NCI-H2171 (cell line): Measurements from ENCODE around the gene LUC7L.
"Not testable (repeated sequence)": the region's sequence is repeated elsewhere in the genome, so short reads cannot be mapped to it uniquely, and the experiment has no call there.

Experiments used
- DNase-seq: peaks from one replicate; lab custom pipeline; 2025; lab: John Stamatoyannopoulos, UW

LUC7L gene

DNA sequence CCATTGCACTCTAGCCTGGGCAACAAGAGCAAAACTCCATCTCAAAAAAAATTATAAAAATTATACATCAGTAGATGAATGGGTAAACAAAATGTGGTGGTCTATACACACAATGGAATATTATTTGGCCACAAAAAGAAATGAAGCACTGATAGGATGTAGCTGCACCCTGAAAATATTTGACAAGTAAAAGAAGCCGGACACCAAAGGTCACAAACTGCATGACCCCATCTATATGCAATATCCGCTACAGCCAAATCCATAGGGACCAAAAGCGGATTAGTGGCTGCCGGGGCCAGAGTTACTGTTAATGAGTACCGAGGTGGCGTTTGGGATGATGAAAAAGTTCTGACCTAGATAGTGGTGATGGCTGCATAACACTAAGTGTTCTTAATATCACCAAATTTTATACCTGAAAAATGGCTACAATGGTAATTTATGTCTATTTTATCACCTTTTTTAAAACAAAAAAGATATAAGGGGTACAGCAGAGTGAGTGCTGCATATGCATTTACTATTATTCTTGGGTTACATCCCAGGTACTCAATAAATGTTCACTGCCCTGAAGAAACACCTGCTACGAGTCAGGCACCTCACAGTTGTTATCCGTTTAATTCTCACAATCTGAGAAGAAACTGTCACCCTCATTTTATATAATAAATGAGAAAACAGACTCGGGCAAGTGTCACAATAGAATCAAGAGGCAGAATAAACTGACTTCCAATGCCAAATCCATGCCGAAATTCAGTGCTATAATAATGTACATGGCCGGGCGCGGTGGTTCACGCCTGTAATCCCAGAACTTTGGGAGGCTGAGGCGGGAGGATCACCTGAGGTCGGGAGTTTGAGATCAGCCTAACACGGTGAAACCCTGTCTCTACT lies 49.8 kb downstream of the LUC7L start:
- no peak for DNase-seq

DNA sequence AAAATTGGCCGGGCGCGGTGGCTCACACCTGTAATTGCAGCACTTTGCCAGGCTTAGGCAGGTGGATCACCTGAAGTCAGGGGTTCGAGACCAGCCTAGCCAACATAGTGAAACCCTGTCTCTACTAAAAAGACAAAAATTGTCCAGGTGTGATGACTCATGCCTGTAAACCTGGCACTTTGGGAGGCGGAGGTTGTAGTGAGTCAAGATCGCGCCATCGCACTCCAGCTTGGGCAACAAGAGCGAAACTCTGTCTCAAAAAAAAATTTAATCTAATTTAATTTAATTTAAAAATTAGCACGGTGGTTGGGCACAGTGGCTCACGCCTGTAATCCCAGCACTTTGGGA lies 50.6 kb downstream of the LUC7L start:
- DNase-seq: no peak

DNA sequence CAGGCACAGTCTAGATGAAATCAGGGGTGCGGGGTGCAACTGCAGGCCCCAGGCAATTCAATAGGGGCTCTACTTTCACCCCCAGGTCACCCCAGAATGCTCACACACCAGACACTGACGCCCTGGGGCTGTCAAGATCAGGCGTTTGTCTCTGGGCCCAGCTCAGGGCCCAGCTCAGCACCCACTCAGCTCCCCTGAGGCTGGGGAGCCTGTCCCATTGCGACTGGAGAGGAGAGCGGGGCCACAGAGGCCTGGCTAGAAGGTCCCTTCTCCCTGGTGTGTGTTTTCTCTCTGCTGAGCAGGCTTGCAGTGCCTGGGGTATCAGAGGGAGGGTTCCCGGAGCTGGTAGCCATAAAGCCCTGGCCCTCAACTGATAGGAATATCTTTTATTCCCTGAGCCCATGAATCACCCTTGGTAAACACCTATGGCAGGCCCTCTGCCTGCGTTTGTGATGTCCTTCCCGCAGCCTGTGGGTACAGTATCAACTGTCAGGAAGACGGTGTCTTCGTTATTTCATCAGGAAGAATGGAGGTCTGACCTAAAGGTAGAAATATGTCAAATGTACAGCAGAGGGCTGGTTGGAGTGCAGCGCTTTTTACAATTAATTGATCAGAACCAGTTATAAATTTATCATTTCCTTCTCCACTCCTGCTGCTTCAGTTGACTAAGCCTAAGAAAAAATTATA lies 51.1 kb downstream of the LUC7L start:
- DNase-seq: no peak

DNA sequence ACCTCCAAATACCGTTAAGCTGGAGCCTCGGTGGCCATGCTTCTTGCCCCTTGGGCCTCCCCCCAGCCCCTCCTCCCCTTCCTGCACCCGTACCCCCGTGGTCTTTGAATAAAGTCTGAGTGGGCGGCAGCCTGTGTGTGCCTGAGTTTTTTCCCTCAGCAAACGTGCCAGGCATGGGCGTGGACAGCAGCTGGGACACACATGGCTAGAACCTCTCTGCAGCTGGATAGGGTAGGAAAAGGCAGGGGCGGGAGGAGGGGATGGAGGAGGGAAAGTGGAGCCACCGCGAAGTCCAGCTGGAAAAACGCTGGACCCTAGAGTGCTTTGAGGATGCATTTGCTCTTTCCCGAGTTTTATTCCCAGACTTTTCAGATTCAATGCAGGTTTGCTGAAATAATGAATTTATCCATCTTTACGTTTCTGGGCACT lies 51.8 kb downstream of the LUC7L start:
- DNase-seq: no peak

DNA sequence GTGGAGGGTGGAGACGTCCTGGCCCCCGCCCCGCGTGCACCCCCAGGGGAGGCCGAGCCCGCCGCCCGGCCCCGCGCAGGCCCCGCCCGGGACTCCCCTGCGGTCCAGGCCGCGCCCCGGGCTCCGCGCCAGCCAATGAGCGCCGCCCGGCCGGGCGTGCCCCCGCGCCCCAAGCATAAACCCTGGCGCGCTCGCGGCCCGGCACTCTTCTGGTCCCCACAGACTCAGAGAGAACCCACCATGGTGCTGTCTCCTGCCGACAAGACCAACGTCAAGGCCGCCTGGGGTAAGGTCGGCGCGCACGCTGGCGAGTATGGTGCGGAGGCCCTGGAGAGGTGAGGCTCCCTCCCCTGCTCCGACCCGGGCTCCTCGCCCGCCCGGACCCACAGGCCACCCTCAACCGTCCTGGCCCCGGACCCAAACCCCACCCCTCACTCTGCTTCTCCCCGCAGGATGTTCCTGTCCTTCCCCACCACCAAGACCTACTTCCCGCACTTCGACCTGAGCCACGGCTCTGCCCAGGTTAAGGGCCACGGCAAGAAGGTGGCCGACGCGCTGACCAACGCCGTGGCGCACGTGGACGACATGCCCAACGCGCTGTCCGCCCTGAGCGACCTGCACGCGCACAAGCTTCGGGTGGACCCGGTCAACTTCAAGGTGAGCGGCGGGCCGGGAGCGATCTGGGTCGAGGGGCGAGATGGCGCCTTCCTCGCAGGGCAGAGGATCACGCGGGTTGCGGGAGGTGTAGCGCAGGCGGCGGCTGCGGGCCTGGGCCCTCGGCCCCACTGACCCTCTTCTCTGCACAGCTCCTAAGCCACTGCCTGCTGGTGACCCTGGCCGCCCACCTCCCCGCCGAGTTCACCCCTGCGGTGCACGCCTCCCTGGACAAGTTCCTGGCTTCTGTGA lies 52.5 kb downstream of the LUC7L start, which contains the start of gene HBA1:
Gene HBA1, plus strand, starts transcription at position 204 of the 906 bp plus-strand sequence. Its CDS starts 37 bp downstream, at position 241.
- DNase-seq: not testable (repeated sequence)

DNA sequence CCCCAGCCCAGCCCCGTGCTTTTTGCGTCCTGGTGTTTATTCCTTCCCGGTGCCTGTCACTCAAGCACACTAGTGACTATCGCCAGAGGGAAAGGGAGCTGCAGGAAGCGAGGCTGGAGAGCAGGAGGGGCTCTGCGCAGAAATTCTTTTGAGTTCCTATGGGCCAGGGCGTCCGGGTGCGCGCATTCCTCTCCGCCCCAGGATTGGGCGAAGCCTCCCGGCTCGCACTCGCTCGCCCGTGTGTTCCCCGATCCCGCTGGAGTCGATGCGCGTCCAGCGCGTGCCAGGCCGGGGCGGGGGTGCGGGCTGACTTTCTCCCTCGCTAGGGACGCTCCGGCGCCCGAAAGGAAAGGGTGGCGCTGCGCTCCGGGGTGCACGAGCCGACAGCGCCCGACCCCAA lies 53.2 kb downstream of the LUC7L start:
- not testable (repeated sequence) for DNase-seq

DNA sequence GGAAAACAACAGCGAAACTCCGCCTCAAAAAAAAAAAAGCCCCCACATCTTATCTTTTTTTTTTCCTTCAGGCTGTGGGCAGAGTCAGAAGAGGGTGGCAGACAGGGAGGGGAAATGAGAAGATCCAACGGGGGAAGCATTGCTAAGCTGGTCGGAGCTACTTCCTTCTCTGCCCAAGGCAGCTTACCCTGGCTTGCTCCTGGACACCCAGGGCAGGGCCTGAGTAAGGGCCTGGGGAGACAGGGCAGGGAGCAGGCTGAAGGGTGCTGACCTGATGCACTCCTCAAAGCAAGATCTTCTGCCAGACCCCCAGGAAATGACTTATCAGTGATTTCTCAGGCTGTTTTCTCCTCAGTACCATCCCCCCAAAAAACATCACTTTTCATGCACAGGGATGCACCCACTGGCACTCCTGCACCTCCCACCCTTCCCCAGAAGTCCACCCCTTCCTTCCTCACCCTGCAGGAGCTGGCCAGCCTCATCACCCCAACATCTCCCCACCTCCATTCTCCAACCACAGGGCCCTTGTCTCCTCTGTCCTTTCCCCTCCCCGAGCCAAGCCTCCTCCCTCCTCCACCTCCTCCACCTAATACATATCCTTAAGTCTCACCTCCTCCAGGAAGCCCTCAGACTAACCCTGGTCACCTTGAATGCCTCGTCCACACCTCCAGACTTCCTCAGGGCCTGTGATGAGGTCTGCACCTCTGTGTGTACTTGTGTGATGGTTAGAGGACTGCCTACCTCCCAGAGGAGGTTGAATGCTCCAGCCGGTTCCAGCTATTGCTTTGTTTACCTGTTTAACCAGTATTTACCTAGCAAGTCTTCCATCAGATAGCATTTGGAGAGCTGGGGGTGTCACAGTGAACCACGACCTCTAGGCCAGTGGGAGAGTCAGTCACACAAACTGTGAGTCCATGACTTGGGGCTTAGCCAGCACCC lies 54.0 kb downstream of the LUC7L start:
- DNase-seq: no peak

DNA sequence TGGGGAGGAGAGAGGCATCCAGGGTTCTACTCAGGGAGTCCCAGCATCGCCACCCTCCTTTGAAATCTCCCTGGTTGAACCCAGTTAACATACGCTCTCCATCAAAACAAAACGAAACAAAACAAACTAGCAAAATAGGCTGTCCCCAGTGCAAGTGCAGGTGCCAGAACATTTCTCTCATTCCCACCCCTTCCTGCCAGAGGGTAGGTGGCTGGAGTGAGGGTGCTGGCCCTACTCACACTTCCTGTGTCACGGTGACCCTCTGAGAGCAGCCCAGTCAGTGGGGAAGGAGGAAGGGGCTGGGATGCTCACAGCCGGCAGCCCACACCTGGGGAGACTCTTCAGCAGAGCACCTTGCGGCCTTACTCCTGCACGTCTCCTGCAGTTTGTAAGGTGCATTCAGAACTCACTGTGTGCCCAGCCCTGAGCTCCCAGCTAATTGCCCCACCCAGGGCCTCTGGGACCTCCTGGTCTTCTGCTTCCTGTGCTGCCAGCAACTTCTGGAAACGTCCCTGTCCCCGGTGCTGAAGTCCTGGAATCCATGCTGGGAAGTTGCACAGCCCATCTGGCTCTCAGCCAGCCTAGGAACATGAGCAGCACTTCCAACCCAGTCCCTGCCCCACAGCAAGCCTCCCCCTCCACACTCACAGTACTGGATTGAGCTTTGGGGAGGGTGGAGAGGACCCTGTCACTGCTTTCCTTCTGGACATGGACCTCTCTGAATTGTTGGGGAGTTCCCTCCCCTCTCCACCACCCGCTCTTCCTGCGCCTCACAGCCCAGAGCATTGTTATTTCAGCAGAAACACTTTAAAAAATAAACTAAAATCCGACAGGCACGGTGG lies 55.1 kb downstream of the LUC7L start:
- not testable (repeated sequence) for DNase-seq

DNA sequence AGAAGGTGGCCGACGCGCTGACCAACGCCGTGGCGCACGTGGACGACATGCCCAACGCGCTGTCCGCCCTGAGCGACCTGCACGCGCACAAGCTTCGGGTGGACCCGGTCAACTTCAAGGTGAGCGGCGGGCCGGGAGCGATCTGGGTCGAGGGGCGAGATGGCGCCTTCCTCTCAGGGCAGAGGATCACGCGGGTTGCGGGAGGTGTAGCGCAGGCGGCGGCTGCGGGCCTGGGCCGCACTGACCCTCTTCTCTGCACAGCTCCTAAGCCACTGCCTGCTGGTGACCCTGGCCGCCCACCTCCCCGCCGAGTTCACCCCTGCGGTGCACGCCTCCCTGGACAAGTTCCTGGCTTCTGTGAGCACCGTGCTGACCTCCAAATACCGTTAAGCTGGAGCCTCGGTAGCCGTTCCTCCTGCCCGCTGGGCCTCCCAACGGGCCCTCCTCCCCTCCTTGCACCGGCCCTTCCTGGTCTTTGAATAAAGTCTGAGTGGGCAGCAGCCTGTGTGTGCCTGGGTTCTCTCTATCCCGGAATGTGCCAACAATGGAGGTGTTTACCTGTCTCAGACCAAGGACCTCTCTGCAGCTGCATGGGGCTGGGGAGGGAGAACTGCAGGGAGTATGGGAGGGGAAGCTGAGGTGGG lies 55.9 kb downstream of the LUC7L start:
- not testable (repeated sequence) for DNase-seq

DNA sequence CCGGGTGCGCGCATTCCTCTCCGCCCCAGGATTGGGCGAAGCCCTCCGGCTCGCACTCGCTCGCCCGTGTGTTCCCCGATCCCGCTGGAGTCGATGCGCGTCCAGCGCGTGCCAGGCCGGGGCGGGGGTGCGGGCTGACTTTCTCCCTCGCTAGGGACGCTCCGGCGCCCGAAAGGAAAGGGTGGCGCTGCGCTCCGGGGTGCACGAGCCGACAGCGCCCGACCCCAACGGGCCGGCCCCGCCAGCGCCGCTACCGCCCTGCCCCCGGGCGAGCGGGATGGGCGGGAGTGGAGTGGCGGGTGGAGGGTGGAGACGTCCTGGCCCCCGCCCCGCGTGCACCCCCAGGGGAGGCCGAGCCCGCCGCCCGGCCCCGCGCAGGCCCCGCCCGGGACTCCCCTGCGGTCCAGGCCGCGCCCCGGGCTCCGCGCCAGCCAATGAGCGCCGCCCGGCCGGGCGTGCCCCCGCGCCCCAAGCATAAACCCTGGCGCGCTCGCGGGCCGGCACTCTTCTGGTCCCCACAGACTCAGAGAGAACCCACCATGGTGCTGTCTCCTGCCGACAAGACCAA lies 56.8 kb downstream of the LUC7L start, which contains the start of gene HBA2:
Gene HBA2, plus strand, starts transcription at position 503 of the 568 bp plus-strand sequence. Its CDS starts 37 bp downstream, at position 540.
- DNase-seq: not testable (repeated sequence)

DNA sequence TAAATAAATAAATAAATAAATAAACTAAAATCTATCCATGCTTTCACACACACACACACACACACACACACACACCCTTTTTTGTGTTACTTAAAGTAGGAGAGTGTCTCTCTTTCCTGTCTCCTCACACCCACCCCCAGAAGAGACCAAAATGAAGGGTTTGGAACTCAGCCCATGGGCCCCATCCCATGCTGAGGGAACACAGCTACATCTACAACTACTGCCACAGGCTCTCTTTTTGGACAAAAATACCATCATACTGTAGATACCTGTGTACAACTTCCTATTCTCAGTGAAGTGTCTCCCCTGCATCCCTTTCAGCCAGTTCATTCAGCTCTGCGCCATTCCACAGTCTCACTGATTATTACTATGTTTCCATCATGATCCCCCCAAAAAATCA lies 58.5 kb downstream of the LUC7L start:
- DNase-seq: no peak

DNA sequence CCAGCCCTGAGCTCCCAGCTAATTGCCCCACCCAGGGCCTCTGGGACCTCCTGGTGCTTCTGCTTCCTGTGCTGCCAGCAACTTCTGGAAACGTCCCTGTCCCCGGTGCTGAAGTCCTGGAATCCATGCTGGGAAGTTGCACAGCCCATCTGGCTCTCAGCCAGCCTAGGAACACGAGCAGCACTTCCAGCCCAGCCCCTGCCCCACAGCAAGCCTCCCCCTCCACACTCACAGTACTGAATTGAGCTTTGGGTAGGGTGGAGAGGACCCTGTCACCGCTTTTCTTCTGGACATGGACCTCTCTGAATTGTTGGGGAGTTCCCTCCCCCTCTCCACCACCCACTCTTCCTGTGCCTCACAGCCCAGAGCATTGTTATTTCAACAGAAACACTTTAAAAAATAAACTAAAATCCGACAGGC lies 59.2 kb downstream of the LUC7L start:
- DNase-seq: not testable (repeated sequence)

DNA sequence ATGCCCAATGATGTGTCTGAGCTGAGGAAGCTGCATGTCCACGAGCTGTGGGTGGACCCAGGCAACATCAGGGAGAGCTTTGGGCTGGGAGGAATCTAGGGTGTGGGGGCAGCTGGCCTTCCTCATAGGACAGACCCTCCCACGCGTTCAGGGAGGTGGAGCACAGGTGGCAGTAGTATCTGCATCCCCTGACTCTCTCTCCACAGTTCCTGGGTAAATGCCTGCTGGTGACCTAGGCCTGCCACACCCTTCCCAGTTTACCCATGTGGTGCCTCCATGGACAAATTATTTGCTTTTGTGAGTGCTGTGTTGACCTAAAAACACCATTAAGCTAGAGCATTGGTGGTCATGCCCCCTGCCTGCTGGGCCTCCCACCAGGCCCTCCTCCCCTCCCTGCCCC lies 60.2 kb downstream of the LUC7L start:
- no peak for DNase-seq

DNA sequence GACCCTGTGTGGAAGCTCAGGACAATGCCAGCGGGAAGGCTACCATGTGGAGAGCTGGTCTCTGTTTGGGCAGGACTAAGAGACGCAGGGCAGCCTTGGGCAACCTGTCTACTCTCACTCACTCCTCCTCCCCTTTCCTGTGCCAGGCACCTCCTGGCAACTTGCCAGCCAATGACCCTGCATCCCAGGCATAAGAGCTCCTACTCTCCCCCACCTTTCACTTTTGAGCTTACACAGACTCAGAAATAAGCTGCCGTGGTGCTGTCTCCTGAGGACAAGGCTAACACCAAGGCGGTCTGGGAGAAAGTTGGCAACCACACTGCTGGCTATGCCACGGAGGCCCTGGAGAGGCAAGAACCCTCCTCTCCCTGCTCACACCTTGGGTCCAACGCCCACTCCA lies 60.8 kb downstream of the LUC7L start:
- DNase-seq: no peak

DNA sequence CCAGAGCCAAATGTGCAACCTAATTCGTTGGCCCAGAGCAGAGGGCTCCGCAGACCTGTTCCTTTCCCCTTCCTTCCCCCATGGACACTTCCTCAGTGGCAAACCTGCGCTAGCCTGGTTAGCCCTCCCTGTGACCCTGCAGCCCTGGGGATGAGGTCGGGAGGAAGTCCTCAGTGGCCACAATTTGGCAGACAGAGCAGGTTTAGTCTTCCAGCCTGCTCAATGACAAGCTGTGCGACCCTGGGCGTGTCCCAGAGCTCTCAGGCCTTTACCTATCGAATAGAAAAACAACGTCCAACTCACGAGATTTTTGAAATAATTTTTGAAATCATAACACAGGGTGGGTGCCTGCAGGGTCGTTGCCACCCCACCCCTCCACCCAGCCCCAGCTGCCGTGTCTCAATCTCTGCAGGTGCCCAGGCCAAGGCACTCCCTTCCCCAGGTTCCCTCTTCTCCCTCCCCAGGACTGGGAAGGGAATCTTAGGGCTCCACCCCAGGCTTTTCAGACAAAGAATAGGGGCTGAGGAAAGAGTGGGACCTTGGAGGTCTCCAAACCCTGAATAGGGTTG lies 62.0 kb downstream of the LUC7L start:
- DNase-seq: no peak

DNA sequence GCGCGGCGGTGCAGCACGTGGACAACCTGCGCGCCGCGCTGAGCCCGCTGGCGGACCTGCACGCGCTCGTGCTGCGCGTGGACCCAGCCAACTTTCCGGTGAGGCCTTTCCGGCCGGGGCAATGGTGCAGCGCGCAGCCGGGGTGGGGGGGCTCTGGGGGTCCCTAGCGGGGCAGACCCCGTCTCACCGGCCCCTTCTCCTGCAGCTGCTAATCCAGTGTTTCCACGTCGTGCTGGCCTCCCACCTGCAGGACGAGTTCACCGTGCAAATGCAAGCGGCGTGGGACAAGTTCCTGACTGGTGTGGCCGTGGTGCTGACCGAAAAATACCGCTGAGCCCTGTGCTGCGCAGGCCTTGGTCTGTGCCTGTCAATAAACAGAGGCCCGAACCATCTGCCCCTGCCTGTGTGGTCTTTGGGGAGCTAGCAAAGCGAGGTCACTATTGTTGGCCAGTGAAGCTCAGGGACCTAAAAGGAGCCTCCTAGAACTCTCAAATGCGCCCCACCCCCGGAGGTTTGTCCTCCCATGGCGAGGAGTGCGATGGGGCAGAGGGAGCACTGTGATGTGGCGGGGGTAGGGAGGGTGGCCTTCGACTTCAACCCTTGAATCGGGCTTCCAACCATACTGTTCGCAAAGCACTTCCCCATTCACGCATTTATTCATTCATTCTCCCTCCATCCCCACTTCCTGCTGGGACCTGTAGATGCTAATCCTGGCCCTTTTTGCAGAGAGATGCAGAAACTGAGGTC lies 62.7 kb downstream of the LUC7L start:
- DNase-seq: no peak

DNA sequence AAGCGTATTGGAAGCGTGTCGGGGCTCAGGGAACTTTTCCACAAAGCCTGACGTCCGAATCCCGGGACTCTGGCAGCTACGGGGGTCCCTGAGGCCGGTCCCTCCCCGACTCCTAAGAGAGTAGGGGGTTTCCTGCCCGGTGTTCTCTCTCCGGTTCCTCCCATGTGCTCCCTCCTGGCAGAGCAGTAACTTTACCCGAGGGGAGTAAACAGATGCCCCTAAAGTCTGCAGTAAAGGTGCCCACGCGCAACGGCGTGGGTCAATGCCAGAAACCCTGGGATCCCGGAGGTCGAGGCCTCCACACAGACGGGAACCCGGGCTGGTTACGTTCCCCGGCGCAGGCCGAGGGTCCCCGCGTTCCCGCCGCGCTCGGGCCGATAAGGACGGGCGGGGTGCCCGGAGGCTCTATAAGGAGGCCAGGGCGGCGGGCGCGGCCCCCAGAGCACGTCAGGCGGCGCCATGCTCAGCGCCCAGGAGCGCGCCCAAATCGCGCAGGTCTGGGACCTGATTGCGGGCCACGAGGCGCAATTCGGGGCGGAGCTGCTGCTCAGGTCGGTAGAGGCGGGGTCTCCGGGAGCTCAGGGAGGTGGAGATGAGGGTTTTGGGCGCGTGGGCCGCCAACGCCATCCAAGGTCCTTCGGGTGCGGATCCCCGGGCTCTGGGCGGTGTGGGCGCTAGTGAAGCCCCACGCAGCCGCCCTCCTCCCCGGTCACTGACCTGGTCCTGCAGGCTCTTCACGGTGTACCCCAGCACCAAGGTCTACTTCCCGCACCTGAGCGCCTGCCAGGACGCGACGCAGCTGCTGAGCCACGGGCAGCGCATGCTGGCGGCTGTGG lies 63.5 kb downstream of the LUC7L start, which contains the start of gene HBM:
Gene HBM, plus strand, starts transcription at position 440 of the 836 bp plus-strand sequence. Its CDS starts 20 bp downstream, at position 460.
- peak; percentile 67 for DNase-seq
